ENCODE measurements around the gene PIK3CB. TPM values are rescaled to one million over a fixed set of nuclear protein-coding genes. Genes with fewer than 3 reads are reported as not detected.

The PIK3CB gene
- total RNA-seq, 1 experiment from 2014 or later: 16.4 TPM

DNA sequence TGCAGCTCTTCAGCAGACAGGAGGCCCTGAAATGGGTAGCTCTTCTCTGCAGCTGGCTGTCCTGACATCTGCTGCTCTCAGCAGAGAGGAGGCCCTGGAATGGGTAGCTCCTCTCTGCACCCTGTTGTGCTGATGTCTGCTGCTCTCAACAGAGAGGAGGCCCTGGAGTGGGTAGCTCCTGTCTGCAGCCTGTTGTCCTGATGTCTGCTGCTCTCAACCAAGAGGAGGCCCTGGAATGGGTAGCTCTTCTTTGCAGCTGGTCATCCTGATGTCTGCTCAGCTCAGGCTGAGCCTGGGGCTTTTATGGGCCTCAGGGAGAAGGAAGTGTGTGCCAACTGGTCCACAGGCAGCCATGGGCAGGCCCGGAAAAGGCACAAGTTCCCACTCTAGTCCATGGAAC is 66.6 kb downstream of the PIK3CB start:
- Histone ChIP-seq H3K36me3 (ENCODE audit: insufficient read depth, low read length, poor library complexity, severe bottlenecking) (peaks cover 4% of the 10 kb centered on the region), H3K27ac (ENCODE audit: low read depth, low read length, poor library complexity, severe bottlenecking) (no peak overlapping the region), H3K4me1 (ENCODE audit: insufficient read depth, low read length, poor library complexity, severe bottlenecking) (no peaks in the 10 kb centered on the region), H3K4me3 (ENCODE audit: low read depth, low read length, poor library complexity, severe bottlenecking) (no peak overlapping the region), H3K9me3 (ENCODE audit: low read depth, low read length, poor library complexity, severe bottlenecking) (peaks cover 20% of the 10 kb centered on the region), H3K27me3 (replicated peaks; ENCODE audit: insufficient read depth, low read depth, low read length, poor library complexity) (no peaks in the 10 kb centered on the region)
- ChIA-PET CTCF (no interaction called here), POLR2A (ENCODE audit: low non-redundant PET) (no interaction called here)
- no TSS peak for BruUV-seq (replicated peaks)
- intact Hi-C loops (cut with micrococcal nuclease; ENCODE audit: unreplicated experiment): no loop called here
- peak; percentile 7 for DNase-seq (ENCODE audit: low spot score)
- TF ChIP-seq, protein P1, sequence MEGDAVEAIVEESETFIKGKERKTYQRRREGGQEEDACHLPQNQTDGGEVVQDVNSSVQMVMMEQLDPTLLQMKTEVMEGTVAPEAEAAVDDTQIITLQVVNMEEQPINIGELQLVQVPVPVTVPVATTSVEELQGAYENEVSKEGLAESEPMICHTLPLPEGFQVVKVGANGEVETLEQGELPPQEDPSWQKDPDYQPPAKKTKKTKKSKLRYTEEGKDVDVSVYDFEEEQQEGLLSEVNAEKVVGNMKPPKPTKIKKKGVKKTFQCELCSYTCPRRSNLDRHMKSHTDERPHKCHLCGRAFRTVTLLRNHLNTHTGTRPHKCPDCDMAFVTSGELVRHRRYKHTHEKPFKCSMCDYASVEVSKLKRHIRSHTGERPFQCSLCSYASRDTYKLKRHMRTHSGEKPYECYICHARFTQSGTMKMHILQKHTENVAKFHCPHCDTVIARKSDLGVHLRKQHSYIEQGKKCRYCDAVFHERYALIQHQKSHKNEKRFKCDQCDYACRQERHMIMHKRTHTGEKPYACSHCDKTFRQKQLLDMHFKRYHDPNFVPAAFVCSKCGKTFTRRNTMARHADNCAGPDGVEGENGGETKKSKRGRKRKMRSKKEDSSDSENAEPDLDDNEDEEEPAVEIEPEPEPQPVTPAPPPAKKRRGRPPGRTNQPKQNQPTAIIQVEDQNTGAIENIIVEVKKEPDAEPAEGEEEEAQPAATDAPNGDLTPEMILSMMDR (conservative IDR thresholded peaks at IDR 0.05; ENCODE audit: low read depth, low read length): no peak
- TF ChIP-seq EZH2 (IDR thresholded peaks at IDR 0.05; ENCODE audit: borderline replicate concordance, low read depth, low read length, poor library complexity, severe bottlenecking): no peak

DNA sequence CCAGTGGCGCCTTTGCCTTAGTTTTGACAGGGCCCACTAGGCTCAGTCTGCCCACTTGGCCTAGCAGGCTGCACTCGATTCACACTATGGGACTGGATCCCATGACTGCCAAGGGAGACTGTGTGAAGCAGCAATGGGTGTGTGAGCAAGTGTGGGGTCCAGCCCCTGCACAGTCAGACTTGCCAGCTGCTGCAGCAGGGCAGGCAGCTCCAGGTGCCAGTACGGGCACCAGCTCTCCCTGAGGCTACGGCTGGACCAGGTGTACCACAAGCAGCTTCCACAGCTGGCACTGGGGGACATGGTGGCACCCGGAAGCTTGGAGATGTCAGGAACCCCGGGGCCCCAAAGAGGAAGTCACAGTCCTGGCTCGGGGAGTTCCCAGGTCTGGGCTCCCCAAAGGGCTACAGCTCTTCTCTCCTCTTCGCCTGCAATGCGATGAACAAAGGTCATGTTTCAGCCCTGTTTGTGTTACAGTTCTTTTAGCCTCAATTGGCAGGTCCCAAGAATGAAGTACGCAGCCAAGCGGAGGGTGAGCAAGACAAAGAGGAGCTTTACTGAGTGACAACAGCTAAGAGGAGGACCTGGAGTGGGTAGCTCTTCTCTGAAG is 67.1 kb downstream of the PIK3CB start:
- BruUV-seq (replicated peaks): no TSS peak

GRCh38 chr3:138761002-138761401 is 73.7 kb downstream of the PIK3CB start:
- CTCF ChIA-PET: no interaction called here
- no peaks in the 10 kb centered on the region for H3K36me3 ChIP-seq (ENCODE audit: insufficient read depth, low read length, poor library complexity, severe bottlenecking)
- no peak for DNase-seq (ENCODE audit: low spot score)

More for the DNA sequence above, 67.1 kb downstream of the PIK3CB start:
- no peak for TF ChIP-seq EZH2 (IDR thresholded peaks at IDR 0.05; ENCODE audit: borderline replicate concordance, low read depth, low read length, poor library complexity, severe bottlenecking)
- TF ChIP-seq, protein P1 (conservative IDR thresholded peaks at IDR 0.05; ENCODE audit: low read depth, low read length): no peak
- intact Hi-C loops (cut with micrococcal nuclease; ENCODE audit: unreplicated experiment): no loop called here
- POLR2A ChIA-PET (ENCODE audit: low non-redundant PET): no interaction called here
- no peak for DNase-seq (ENCODE audit: low spot score)
- no peaks in the 10 kb centered on the region for H3K4me1 ChIP-seq (ENCODE audit: insufficient read depth, low read length, poor library complexity, severe bottlenecking)
- H3K4me3 ChIP-seq (ENCODE audit: low read depth, low read length, poor library complexity, severe bottlenecking): no peak overlapping the region
- peaks cover 20% of the 10 kb centered on the region for H3K9me3 ChIP-seq (ENCODE audit: low read depth, low read length, poor library complexity, severe bottlenecking)
- H3K27ac ChIP-seq (ENCODE audit: low read depth, low read length, poor library complexity, severe bottlenecking): no peak overlapping the region
- peaks cover 4% of the 10 kb centered on the region for H3K36me3 ChIP-seq (ENCODE audit: insufficient read depth, low read length, poor library complexity, severe bottlenecking)
- no peaks in the 10 kb centered on the region for H3K27me3 ChIP-seq (replicated peaks; ENCODE audit: insufficient read depth, low read depth, low read length, poor library complexity)
- CTCF ChIA-PET: no interaction called here

More at GRCh38 chr3:138761002-138761401, 73.7 kb downstream of the PIK3CB start:
- Histone ChIP-seq H3K27ac (ENCODE audit: low read depth, low read length, poor library complexity, severe bottlenecking) (no peak overlapping the region), H3K9me3 (ENCODE audit: low read depth, low read length, poor library complexity, severe bottlenecking) (no peaks in the 10 kb centered on the region), H3K4me1 (ENCODE audit: insufficient read depth, low read length, poor library complexity, severe bottlenecking) (no peaks in the 10 kb centered on the region), H3K4me3 (ENCODE audit: low read depth, low read length, poor library complexity, severe bottlenecking) (no peak overlapping the region), H3K27me3 (replicated peaks; ENCODE audit: insufficient read depth, low read depth, low read length, poor library complexity) (no peaks in the 10 kb centered on the region)
- POLR2A ChIA-PET (ENCODE audit: low non-redundant PET): no interaction called here
- no TSS peak for BruUV-seq (replicated peaks)
- no peak for TF ChIP-seq EZH2 (IDR thresholded peaks at IDR 0.05; ENCODE audit: borderline replicate concordance, low read depth, low read length, poor library complexity, severe bottlenecking)
- TF ChIP-seq, protein P1 (conservative IDR thresholded peaks at IDR 0.05; ENCODE audit: low read depth, low read length): no peak
- intact Hi-C loops (cut with micrococcal nuclease; ENCODE audit: unreplicated experiment): no loop called here

Data from A673 (cell line).